Right kidney (tissue), 1 donor: ENCODE results near the gene PFKFB2.

Experiments used
- DNase-seq: peaks from one replicate; pipeline ENCODE4 v3.0.0-alpha.2; 2016

Gene PFKFB2

GRCh38 chr1:207021139-207021861 is 31.8 kb upstream of the PFKFB2 start:
- DNase-seq, result no peak

DNA sequence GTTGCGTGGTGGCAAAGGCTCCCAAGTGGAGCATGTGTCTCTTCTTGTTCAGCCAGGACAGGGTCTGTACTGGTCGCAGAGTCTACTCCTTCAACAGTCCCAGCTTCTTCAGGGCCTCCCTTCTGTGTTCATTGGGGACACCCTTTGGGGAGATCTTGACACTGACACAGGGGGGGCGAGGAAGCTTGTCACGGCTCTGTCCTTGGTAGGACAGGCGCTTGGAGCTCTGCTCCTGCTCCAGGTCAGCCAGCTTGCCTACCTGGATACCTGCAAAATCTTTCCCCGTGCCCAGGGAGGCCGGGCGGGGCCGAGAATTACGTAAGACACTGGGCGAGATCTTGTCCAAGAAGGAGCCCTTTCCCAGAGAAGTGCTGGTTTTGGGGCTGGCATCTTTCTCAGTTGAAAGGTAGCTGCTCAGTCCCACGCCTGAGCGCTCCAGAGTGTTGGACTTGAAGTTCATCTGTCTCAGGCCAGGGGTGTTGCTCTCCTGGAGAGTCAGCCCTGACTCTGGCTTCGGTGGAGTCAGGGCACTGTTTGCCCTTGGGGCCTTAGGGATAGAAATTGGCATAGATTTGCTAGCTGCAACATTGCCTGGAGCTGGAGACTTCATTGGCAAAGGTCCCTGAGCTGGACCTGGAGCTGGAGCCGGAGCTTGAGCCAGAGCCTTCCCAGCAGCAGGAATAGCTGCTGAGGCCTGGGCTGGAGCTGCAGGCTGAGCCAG is 31.0 kb upstream of the PFKFB2 start:
- no peak for DNase-seq

- DNase-seq, result no peak
Observed at GRCh38 chr1:207022996-207023679, 29.9 kb upstream of the PFKFB2 start.

- no peak for DNase-seq
Observed at GRCh38 chr1:207024202-207025145, 28.6 kb upstream of the PFKFB2 start.

DNA sequence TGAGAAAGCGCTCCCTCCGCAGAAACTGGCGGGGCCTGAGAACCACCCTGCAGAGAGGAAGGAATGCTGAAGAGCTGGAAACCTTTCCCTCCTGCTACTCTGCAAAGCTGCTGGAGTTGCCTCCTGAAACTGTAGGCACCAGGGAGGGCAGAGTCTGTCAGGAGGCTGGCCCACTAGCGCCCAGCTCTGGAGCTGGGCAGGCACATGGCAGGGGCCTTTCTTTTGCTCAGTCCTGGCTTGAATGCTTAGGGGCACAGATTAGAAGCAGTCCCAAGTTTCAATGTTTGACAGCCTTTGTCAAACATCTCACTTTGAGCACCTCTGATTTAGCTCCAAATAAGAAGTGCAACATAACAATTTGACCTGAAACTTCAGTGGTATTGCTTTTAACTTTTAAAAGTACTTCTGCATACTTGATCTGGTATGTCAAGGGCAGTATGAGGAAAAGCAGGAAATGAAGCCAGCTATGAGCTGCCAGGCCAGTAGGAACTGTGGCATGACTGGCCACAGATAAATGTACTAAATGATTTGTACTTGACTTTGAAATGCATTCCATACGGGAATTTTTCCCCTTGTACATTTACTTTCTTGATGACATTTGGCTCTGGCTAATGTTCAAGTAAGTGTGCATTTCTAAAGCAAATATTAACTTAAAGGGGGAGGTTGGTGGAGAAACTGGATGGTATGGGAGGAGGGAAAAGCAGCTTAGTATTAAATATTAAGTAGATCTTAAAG is 27.8 kb upstream of the PFKFB2 start:
- no peak for DNase-seq

DNA sequence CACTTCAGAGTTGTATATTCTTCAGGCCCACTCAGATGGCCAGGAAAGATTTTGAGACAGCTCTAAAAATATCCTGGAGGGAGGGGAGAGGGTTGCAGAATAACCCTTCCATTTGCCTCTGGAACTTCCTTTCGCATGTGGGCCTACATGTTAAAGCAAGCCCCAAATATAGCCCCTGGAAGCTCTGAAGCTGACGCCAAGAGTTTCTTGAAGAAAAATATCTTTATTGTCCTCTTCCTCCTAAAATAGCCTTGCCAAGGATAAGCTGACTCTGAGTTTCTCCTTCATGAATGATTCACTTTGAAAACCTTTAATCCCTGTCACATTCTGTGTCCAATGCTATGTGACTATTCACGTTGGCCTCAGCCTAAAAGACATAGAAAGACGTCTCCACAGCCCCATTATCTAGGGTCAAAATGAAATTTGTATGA is 27.0 kb upstream of the PFKFB2 start:
- no peak for DNase-seq

DNA sequence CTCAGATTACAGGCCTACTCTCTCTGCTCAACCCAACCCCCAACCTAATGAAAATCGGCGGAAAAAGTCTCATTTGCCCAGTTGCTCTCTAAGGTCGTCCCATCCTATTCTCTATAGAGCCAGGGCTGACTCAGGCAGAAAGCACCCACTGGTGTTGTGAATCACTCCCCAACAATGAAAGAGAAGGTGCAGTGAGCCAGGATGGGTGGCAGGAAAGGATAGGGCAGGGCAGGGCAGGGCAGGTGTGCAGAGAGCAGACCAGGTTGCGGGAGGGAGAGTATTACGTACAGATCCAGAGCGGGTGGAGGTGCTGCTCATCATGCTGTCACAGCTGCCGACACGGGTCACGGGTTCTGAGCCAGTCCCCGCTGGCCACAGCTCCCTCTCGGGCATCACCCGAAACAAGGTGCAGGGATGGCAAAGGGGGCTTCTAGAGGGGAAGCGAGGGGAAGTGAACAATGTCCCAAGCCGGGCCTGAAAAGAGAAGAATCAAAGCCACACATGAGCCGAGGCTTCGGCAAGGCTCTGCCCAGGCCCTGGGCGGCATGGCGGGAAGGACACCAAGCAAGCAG is 25.8 kb upstream of the PFKFB2 start:
- DNase-seq, result no peak

DNA sequence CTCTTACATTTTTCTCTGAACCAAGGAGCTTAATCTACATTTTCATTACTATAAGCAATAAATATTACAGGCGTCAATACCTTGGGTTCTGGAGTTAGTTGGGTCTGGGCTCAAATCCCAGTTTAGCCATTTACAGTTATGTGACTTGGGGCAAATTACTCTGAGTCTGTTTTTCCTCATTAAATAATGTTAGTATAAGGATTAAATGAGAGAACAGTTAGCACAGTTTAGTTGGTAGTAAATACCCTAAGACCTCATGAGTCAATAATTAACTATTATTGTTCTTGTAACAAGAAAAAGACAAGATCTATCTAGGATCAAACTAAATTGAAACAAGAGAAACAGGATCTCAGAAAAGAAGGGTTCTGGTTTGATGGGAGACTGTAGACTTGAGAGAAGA is 25.2 kb upstream of the PFKFB2 start:
- no peak for DNase-seq

- no peak for DNase-seq
Observed at GRCh38 chr1:207028884-207029650, 24.0 kb upstream of the PFKFB2 start.

DNA sequence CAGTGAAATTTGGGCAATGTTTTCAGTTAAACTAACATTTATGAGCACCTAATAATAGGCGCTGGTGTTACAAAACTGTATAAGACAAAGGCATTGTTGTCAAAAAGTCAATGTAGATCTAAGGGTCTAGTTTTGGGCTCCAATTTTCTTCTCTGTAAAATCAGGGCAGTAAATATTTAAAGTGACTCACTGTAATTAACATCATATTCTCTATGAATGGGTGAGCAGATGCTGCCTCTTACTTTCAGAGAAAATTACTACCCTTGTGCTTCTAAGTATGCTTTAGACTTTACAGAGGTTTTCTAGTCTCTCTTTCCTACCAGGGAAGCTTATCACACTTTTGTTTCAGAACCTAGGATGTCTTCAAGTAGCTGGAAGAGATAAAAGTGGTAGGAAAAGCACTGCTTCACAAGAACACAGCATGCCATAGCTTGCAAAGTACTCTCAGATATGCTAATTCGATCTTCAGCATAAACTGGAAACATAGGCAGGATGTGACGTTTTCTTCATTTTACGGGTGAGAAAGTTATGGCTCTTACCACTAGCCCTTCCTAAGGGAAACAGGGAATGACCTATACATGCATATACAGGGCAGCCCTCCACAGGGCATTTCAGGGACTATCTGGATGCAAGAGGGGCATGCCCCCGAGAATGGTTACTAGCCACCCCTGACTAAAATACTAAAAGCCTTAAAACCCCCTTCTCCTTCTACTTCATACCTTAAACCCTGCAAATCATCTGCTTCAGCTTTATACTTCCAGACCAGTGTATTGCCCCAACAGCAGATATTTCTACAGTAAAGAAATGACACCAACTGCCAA is 23.2 kb upstream of the PFKFB2 start:
- DNase-seq, result no peak

DNA sequence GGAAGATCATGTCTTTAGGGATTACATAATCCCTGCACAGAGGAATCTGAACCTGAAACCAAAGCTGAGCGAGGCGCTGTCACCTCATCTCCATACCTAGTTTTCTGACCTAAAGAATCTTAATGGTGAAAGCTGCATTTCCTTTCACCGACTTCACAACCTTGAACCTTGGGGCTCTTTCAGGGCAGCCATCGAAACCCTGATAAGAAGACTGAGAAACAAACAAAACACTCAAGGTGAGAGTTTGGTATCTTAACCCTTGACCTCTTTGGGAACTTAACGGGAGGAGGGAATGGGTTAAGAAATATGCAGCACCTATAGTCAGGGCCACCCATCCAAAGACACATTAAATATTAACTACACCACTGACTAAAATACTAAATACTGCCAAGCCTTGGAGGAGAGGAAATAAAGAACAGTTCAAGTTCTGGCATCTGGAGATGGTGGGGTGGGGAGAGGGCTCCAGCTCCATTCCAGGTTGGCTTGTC is 22.5 kb upstream of the PFKFB2 start:
- DNase-seq, result no peak

DNA sequence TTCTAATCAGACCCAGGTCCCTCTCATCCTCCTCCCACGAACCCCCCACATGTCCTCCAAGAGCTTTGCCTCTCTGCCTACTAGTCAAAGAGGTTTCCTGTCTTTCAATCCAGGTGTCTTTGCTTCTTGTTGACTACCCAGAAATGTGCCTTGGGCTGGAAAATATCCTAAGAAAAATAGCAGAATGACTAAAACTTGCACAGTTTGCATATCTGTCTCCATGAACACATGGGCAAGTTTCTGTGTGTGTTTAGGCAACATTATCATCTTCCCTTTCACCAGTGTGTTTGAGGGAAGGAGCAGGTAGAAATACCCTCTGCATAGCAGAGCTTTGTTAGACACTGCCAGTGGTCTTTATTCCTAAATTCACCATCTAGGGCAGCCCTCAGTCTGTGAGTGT is 22.1 kb upstream of the PFKFB2 start:
- no peak for DNase-seq

DNA sequence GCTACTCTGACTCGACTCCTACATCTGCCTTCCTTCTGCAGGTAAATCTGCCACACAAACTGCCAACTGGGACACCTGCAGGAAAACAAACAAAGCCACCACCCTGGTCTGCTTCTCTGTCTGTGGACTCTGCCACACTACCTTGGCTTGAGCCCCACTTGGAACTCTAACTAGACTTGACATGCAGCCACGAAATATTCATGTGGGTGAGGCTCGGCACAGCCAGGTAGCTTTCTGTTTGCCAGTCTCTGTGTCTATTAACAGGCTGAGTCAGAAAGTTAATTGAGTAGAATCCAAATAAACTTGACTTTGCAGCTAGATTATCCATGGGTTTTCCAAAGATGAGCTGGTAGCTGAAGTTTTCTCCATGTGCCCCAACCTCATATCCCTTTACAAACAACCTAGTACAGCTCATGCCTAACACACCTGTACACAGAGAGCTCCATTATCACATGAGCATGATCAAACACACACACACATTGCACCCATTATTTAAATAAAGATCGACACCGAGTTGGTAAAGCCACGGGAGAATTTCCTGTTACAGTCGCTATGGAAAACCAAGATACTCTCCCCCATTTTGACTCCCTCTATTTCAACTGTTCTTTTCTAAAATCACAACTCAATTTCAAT is 21.3 kb upstream of the PFKFB2 start:
- DNase-seq, result no peak

DNA sequence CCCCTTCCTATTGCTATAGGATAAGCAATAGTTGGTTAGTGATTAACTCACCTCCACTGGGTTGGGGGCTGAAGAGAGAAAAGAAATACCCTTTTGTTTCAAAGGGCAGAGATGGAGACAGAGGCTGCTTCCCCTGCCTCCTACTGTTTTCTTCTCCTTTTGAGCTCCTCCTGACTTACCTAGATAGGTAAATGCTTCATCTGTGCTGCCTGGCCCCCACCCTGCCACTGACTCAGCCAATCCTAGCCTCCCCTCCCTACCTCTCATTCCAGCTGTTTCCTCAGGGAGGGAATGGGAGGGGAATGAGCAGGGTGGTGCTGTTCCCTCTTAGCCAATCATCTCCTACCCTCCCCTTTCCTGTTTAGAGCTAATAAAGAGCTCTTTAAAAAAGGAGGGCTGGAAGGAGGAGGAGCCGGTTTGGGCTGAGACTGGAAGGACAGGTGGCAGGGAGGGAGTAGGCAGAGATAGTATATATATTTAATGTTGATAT is 20.5 kb upstream of the PFKFB2 start, which contains the start of gene C1orf116:
Gene C1orf116, minus strand, starts transcription at position 229 of the 490 bp plus-strand sequence. CDS start 5,158 bp downstream, outside the sequence.
- DNase-seq, result peak; percentile 54

DNA sequence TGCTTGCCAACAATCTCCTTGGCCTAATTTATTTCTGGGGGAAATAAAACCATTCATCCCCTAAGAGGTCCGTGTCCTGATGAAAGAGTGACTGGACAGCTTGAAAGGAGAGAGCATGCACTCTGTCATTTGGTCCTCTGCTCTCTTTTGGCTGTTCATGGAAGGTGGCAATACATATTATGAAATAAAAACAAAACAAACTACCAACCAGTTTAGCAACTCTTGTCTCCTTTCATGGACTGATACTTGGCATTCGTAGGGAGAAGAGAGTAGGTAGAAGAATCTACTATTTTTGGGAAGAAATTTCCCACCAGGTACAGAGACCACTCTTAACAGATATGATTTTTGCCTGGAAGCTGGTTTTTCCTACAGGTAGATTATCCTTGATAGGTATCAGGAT is 19.8 kb upstream of the PFKFB2 start:
- no peak for DNase-seq

- no peak for DNase-seq
Observed at GRCh38 chr1:207034208-207034607, 18.9 kb upstream of the PFKFB2 start.

DNA sequence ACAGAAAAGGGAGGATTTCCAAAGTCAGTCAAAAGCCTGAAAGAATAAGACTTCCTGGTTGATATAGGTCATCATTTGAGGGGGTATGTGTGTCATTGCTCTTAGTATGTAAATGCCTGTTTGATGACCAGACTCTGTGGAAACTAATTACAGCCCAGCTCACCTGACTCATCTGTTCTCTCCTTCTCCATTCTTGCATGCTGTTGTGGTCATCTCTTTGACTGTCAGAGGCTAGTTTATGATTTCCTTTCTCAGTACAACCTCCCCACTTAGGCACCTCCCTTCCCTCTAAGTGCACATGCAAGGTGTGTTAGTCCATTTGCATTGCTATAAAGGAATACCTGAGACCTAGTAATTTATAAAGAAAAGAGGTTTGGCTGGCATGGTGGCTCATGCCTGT is 18.1 kb upstream of the PFKFB2 start:
- DNase-seq, result no peak

DNA sequence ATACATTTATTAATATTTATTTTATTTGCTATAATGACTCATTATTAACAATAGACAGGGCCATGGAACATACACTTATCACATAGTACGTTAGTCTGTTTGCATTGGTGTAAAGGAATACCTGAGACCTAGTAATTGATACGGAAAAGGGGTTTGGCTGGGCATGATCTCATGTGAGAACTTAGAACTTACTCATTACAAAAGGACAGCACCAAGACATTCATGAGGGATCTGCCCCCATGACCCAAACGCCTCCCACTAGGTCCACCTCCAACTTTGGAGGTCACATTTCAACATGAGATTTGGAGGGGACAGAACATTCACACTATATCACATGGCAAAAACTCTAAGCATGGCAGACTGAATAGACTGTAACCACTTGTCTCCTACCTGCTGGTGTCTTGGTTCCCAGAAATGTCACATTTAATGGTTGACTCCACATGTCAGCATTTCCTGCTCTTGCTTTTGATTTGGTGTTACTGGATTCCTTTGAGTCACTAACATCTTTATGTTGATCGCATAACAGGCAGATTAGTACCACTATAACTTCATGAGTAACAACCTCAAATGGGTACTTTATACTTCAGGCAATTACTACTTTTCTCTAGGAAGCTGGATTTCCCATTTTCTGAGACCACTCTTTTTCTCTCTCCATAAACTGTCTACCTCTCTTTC is 17.1 kb upstream of the PFKFB2 start:
- DNase-seq, result no peak
